Left renal pelvis (tissue), 4 donors: ENCODE measurements around the gene CPS1. TPM values are rescaled to one million over a fixed set of nuclear protein-coding genes. Genes with fewer than 3 reads are reported as not detected.

Experiments used
- DNase-seq, 4 donors: peaks; one replicate each; pipeline ENCODE4 v3.0.0-alpha.2; 2013; ENCODE audit warnings: low read depth in 4 of 4, low spot score in 3 of 4
- polyA plus RNA-seq, 4 donors: library from polyadenylated mRNA; unstranded; fragments of 120-200 nt; gene quantifications; one replicate each; pipeline ENCODE4 v1.2.1, GENCODE V29; 2013; ENCODE audit not compliant: insufficient read length in 4 of 4

CPS1 gene
- polyA plus RNA-seq, 4 donors: 4.4 to 8.4 (median 5.0) TPM

DNA sequence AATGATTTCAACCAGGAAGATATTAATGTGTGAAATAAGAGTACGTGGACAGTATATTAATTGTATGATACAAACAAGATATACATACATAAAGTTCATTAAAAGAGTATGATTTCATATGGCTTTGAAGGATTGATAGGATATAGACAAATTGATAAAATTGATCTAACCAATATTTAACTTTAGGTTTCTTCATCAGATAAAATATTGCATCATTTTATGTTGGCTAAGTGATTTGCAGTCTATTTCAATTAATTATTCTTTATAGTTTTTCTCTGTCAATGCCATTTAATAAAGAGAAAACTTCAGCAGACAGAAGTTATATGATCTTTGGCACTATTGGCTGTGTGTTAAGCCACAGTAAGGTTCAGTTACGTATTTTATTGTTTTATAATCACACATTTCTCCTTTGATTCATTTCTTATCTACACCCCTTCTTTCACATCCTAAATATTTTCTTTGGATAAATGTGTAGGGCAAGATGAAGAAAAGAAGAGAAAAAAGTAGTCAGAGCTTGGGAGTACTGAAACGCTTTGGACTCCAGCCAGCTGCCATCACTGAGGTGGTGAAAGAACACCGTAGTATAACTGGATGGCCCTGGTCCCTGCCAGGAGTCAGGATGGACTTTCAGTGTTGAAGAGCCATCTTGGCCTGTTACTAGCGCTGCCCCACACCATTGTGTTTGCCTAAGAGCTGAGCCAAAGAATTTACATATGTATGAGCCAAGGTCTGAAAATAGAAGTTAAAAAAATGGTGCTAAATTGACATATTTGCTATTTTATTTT is 9.8 kb upstream of the CPS1 start:
- no peak for DNase-seq

GRCh38 chr2:210548031-210548430 is 8.4 kb upstream of the CPS1 start:
- no peak for DNase-seq

DNA sequence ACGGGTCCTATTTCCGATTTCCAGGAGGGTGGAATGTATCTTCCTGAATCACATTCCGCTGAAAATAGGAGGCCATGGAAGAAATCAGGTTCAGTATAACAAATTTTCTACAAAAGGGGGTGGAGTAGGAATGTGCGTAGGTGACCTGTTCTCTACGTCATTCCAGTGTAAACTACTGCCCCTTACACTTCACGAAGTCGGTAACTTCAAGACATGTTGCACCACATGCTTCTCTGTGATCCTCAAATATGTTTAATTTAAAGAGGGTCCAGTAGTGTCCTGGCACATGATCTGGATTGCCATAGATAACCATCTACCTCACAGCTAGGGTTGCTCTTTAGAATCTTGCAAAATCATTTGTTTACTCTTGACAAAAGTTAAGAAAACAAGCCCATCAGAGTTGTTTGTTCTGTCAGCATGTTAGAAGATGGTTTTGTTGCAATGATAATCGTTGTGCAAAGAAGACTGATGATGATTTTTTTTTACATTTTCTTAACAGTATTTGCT is 7.5 kb upstream of the CPS1 start:
- no peak for DNase-seq

DNA sequence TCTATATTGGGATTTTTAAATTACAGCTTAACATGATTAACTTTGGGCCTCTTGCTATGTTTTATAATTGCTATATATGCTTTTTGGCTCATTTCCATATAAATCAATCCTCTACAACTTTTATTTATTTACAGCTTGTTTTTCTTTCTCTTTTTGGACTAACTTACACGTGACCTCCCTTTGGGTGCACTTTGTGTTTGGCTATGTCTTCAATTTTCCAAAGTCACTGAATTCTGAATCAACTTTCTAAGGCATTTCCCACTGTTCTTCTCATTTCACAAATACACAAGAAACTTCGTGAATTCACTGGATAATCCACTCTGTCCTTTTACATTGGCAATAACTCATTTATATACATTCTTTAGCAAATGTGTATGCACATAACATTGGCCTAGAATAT is 5.4 kb upstream of the CPS1 start:
- DNase-seq: no peak

- DNase-seq: no peak
Observed at GRCh38 chr2:210553373-210553772, 3.0 kb upstream of the CPS1 start.

DNA sequence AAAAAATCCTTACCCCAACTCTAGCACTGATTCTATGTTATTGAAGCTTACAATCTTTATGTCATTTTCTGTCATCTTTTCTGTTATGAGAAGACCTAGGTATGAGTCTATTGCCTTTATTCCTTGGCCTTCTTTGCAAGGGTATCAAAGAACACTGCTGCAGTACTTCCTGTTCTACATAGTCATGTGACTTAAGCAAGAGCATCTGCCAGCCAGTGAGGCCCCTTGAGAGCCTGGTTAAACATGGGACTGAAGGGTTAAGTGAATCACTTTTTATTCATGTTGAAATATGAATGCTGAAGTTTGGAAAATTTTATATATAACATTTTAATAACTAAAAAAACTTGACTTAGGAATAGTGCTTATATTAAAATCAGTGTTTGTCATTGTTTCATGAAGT is 844 bp upstream of the CPS1 start:
- no peak for DNase-seq

GRCh38 chr2:210557721-210558120 is 1.3 kb downstream of the CPS1 start:
- no peak for DNase-seq

GRCh38 chr2:210558708-210559107 is 2.3 kb downstream of the CPS1 start:
- no peak for DNase-seq

DNA sequence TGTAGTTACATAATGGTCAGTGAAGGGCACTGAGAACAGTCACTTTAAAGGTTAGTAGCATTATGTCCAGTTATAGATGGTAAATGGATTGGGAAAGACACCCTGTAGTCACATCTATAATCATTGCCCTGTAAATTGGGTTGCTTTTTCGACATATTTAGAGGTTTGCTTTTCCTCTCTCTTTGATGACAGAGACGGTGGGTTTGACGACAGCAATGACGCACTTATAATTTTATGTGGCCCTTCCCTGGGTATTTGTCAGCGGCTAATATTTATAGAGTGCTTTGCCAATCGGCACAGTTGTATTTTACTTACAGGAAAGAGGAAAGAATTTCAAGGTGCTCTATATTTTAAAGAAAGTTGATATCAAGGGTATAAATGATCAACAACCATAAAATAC is 2.8 kb downstream of the CPS1 start:
- DNase-seq: no peak

DNA sequence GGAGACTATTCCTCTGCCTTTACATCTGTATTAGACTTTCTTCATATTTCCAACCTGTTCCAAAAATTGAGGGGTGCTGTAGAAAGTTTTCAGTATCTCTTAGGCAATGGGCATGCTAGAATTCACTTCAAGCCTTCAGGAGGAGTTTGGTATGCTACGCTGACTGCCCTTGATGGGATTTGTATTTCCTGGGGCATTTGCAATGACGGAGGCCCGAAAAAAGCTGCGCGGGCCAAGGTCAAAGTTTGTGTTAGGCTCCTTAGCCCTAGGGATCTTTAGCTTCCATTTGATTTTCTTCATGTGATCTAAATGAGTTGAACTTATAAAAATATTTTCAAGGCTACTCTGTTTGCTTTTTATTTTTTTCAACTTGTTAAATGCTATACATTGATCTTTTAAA is 5.1 kb downstream of the CPS1 start:
- DNase-seq: no peak

GRCh38 chr2:210562091-210562490 is 5.7 kb downstream of the CPS1 start:
- DNase-seq: no peak

DNA sequence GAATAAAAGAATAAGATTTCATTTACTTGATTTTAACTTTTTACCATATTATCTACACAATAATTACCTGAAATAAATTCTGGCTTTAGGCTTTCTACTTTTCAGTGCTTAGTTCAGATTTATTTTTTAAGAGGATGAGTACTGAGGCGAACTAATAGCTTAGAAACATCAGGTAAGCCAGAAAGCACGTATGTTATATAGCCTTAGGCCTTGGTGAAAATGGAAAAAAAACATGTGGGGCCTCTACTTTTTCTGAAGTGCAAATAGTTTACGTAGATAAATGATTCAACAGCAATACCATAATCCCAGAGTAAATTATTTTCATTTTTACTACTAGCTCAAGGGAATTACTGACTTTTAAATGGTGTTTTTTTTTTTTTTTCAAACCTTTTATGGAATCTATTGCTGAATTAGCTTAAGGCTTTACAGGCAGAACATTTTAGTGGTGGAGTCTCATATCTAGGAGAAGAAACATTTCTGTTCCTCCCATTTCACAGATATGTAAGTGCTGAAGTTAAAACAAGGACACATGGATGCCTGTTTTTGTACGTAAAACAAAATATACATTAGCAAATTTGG is 6.2 kb downstream of the CPS1 start:
- no peak for DNase-seq

DNA sequence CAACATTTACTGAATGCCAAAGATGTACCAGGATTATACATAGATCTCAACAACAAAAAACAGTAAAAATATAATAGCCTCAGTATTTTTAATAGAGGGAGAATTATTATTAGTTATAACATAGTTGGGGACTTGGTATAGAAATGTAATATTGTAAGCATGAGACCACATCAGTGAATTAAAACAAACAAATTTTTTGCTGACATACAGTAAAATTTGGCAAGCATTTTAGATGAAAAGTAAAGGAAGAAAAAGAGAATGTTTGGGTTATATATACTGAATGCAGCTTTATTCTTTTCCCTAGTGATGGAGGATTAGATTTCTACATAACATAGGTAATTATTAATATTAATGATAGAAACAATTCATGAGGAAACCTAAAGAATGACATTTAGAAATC is 10.9 kb downstream of the CPS1 start:
- DNase-seq: no peak

DNA sequence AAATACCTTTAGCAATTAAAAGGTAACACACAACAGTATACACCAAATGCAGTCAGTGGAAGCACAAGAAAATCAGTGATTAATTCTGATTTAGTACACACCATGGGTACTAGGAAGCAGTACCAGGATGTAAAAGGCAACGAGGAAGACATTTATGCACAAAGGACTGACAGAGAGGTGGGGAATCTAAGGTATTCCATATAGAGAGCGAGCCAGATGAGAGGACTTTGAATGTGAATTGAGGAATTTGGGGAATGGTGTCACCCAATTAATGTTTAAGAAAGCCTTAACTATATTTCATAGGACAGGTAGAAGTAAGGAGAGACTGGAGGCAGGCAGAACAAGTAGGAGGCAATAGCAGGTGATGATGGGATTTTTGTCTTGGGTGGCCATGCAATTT is 11.7 kb downstream of the CPS1 start:
- no peak for DNase-seq

- DNase-seq: no peak
Observed at GRCh38 chr2:210577263-210578071, 21.1 kb downstream of the CPS1 start.

DNA sequence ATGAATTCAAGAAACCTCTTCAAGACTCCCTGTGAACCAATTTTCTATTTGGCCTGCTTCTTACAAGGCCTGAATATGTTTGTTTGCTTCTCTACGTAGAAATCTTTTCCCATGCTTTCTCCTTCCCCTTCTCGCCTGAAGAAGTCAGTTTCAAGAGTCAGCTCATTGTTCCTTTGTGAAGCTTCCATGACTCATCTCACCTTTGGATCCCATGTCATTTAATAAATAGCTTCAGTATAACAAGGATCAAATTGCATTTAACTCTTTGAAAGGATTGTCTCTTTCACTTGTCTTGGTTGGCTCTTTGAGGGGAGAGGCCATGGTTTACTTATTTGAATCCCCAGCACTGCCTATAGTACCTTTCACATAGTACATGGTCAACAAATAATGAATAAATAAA is 28.4 kb downstream of the CPS1 start:
- no peak for DNase-seq

GRCh38 chr2:210586381-210586780 is 30.0 kb downstream of the CPS1 start:
- DNase-seq: no peak

DNA sequence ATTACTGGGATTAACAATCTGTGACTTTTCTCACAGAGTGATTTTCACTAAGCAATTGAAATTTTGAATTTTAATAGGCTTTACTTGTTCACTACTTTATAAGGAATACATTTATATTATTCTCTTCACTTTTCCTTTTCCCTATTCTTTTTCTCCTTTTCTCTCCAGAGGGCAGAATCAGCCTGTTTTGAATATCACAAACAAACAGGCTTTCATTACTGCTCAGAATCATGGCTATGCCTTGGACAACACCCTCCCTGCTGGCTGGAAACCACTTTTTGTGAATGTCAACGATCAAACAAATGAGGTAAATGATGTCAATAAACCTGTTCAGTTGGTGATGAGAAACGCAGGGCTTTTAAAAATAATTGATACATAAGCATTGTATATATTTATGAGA is 35.3 kb downstream of the CPS1 start:
- no peak for DNase-seq

- DNase-seq: no peak
Observed at GRCh38 chr2:210592726-210593125, 36.3 kb downstream of the CPS1 start.

DNA sequence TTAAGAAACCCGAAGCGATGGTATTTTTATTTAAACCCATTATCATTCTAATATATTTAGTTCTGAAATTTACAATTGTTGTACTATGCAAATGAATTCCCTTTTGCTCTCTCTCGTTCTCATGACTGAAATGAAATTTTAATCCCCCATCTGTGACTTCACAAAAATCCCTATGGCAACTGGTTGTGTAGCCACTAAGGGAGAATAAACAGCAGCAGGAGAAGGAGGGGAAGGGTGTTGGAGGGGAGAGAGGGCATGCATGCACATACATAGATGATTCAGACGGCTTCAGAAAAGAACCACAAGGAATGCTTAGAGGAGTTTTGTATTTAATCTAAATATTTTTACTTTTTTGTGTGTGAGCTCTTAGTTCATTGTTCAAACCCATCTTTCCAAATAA is 36.8 kb downstream of the CPS1 start:
- no peak for DNase-seq

- DNase-seq: no peak
Observed at GRCh38 chr2:210598219-210598618, 41.8 kb downstream of the CPS1 start.

DNA sequence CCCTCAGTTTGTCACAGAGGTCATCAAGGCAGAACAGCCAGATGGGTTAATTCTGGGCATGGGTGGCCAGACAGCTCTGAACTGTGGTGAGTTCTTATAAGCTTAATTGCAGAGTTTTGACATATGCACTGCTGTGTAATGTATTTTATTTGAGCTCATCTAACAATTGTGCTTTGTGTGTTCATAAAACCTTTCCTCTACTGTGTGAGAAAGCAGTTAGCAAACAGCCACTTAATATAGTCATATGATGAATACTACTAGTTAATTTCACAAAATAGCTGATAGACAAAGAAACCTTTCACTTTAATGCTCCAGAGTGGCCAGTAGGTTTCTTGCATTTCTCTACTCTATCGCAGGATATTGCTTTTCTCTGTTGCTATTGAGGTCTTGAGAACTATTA is 43.1 kb downstream of the CPS1 start:
- DNase-seq: no peak
